ENCODE measurements around the gene DRC7.
A peak's percentile ranks its signal among the peaks of the same experiment; 100 is the strongest.
"Not testable (repeated sequence)": the region's sequence is repeated elsewhere in the genome, so short reads cannot be mapped to it uniquely, and the experiment has no call there.

The DRC7 gene

DNA sequence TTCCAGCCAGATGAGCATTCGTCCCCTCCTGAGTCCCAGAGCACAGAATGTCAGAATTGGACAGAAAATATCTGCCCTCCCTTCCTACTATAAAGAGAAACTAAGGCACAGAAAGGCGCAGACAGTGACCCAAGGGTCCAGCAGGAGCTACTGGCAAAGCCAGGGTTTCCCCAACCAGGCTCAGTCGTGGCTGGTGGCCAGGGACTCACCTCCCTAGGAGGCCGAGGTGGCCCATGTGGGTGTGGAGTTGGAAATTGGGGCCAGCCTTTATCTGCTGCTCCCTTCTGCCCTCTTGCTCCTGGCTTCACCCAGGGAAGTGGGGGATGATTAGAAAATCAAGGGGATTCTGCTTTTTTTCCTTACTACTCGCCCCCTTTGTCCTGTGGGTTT is 1.1 kb downstream of the DRC7 start:
- no peak for DNase-seq

DNA sequence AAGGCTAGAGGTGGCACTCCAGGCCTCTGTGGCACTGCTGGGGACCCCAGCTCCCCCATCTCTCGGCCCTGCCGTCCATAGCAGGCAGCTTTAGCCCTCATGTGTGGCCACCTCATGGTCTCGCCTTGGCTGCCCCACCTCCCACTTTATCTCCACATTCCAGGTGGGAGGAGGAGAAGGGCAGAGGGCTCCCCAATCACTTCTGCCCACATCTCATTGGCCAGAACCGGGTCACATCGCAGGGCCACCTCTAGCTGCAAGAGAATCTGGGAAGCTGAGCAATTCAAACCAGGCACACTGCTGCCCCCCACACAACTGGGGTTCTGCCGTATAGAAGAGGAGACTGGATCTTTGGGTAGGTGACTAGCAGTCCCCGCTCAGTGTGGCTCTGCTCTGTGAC is 1.6 kb downstream of the DRC7 start:
- DNase-seq, result no peak

DNA sequence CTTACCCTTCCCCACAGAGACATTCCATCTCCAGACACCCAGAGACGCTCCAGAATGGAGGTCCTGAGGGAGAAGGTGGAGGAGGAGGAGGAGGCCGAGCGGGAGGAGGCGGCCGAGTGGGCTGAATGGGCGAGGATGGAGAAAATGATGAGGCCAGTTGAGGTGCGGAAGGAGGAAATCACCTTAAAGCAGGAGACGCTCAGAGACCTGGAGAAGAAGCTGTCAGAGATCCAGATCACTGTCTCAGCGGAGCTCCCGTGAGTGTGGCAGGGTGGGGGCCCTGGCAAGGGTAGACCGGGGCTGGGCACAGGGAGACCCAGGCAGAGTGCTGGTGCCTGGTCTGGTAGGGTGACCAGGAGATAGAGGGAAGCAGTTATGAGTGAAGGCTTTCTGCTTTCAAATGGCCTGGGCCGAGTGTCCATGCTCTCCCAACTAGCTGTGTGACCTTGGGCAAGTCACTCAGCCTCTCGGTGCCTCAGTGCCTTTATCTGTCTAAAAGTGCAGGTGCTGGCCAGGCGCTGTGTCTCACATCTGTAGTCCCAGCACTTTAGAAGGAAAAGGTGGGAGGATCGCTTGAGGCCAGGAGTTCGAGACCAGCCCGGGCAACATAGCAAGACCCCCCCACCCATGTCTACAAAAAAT is 3.4 kb downstream of the DRC7 start:
- no peak for DNase-seq

DNA sequence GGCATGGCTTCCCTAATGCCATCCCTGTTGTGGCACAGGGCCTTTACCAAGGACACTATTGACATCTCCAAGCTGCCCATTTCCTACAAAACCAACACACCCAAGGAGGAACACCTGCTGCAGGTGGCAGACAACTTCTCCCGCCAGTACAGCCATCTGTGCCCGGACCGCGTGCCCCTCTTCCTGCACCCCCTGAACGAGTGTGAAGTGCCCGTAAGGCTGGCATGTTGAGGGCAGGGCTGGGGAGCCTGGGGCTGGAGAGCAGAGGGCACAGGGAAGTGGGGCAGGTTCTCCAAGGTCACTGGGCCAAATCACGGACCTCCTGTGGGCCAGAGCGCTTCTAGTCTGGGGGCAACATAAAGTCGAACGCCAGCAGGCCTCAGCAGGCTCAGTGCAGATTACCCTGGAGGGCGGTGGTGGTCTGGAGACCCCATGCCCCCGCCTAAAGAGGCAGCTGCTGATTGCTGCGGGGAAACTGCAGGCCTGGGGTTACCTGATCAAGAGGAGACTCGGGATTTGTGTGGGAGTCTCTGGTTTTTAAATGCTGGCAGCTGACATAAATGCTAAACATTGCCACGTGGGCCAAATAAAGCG is 4.3 kb downstream of the DRC7 start:
- DNase-seq, result no peak

DNA sequence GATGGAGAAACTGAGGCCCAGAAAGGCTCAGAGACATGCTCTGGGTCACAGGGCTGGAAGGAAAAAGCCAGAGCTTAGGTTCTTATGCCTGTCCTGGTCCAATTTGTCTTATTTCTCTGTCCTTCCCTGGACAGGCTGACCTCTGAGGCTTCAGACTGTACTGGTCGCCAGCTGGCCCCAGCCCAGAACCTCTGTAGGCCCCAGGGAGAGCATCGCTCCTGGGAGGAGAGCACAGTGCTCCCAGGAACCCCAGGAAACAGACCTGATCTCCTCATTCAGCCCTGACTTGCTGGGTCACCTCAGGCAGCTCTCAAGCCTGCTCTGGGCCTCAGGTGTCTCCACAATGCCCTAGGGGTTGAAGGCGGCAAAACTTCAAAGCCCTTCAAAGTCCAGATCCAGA is 4.9 kb downstream of the DRC7 start:
- no peak for DNase-seq

DNA sequence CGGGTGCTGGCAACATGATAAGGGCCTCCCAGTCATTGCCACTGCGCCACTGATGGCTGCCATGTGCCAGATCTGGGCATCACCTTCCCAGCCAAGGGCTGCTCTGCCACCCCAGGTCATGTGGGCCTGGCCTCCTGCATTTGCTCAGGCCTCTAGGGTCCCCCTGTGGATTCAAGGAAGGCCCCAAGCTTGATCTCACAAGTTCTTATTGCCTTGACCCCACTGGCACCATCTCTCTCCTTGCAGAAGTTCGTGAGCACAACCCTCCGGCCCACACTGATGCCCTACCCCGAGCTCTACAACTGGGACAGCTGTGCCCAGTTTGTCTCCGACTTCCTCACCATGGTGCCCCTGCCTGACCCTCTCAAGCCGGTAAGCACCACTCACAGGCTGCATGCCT is 5.3 kb downstream of the DRC7 start:
- no peak for DNase-seq

DNA sequence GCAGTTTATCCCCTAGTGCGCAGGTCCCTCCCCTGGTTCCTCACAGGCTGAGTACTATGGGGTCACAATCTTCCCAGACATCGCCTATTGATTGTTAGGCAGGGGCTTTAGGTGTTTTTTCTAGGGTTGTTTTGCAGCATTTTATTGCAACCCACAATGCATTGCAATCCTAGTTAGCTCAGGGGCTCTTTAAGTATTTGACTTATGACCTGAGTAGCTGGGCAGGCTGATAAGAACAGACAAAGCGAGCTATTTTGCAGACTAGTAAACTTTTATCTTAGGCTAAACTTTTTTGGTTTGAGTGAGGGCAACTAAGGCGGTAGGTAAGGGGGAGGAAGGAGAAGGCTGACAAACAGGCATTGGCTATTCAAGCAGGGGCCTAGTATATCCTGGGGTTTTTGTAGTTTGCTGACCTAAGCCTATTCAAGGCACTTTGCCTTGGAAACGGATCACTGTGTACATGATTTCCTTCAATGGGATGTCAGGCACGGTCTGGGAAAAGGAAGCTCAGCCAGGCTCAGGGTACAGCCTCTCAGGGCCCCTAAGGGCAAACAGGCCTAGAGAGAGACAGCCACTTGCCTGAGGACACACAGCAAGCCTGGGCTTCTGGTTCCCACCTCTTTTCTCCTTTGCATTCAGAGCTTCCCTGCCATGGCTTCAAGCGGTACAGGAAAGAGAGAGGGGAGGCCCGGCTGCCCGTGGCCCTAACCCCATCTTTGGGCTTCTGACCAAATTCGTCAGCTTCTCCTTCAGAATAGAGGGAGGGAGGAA is 6.4 kb downstream of the DRC7 start:
- DNase-seq, result no peak

DNA sequence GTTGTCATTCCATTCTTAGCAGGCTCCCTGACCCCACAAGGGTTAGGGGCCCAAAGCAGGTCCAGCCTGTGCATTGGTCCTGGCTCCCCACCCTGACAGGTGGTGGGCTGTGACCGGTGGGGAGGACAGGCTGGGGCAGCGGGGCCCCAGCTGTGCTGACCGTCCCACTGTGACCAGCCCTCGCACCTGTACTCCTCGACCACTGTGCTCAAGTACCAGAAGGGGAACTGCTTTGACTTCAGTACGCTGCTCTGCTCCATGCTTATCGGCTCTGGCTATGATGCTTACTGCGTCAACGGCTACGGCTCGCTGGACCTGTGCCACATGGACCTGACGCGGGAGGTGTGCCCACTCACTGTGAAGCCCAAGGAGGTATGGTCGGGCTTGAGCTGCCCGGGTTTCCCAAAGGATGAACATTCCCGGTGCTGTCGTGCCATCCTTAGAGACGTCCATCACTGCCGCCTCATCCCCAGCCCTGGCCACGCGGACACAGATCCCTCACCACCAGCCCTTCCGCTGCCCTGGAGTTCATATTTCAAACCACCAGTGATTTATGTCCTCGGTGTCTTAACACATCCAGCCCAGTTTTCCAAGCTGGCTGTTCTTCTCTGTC is 7.3 kb downstream of the DRC7 start:
- no peak for DNase-seq

DNA sequence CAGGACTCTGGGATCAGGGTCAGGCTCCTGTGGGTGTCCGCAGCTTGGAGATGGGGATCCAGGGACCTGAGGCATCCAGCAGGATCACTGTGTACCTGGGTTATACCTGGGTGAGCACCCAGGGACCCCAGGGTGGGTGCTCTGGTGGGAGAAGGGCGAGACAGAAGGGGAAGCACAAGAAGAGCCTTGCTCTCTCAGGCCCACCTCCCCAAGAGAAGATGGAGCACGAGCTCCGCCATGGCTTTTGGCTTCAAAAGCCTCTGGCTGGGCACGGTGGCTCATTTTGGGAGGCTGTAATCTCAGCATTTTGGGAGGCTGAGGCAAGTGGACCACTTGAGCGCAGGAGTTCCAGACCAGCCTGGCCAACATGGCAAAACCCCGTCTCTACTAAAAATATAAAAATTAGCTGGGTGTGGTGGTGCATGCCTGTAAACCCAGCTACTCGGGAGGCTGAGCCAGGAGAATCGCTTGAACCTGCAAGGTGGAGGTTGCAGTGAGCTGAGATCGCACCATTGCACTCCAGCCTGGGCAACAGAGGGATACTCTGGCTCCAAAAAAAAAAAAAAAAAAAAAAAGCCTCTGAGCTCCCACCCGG is 8.9 kb downstream of the DRC7 start:
- no peak for DNase-seq

DNA sequence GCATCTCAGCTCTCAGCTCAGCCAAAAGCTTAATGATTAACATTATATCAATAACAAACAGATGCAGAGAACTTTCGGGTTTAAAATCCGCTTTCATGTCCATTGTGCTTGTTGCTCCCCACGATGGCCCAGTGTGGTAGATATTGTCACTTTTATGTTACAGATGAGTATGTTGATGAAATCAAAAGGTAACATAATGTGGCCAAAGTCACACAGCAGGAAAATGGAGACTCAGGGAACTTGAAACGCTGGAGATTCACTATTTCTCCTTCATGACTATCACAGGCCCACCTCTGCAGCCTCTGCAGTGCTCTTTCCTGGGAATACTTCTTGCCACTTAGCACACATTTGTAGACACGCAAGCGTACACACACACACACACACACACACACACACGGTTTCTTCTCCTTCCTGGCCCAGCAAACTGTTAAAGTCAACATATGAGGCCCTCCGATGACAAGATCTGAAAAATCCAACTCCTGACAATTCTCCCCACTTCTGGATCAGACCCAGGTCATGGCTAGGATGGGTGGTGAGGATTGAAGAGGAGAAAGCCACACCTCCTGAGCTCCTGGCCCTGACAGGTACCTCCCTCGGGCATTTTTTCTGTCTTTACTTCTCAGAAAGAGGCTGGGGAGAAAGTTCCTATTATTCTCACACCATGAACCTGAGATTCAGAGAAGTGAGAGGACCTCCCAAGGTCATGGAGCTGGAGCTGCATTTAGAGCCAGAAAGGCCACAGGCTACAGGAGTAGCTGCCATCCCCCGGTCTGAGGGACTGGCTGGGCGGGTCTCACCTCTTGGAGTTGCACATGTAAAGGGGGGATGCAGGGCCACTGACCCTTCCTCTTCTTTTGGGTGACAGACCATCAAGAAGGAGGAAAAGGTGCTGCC is 9.7 kb downstream of the DRC7 start:
- no peak for DNase-seq

DNA sequence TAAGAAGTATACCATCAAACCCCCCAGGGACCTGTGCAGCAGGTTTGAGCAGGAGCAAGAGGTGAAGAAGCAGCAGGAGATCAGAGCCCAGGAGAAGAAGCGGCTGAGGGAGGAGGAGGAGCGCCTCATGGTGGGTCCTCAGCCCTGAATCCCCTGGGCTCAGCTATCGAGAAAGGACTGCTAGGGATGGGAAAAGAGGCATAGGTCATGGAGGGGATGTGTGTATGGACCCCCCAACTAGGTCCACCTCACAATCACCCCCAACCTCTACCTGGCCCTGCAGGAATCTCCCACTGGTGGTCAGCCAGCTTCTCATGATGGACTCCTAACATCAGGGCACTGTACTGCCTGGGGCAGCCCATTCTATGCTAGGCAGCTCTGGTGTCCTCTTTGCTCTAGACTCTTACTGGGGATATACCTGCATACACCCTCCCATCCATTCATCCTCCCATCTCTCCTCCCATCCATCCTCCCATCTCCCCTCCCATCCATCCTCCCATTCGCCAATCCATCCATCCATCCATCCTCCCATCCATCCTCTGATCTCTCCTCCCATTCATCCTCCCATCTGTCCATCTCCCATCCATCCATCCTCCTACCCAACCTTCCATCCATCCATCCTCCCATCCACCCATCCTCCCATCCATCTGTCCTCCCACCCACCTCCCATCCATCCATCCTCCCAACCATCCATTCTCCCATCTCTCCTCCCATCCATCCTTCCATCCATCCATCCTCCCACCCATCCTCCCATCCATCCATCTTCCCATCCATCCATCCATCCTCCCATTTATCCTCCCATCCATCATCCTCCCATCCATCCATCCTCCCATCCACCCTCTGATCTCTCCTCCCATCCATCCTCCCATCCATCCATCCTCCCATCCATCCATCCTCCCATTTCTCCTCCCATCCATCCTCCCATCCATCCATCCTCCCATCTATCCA is 10.6 kb downstream of the DRC7 start:
- DNase-seq, result no peak

DNA sequence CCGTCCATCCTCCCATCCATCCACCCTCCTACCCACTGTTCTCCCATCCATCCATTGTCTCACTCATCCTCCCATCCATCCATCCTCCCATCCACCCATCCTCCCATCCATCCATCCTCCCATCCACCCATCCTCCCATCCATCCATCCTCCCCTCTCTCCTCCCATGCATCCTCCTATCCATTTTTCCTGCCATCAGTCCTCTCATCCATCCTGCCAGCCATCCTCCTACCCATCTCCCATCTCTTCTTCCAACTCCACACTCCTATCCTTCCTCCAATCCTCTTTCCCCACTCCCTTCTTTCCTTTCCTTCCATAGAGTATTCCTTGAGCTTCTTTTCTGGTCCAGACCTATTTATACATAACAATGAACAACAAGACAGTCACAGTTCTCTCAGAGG is 12.1 kb downstream of the DRC7 start:
- DNase-seq, result no peak

DNA sequence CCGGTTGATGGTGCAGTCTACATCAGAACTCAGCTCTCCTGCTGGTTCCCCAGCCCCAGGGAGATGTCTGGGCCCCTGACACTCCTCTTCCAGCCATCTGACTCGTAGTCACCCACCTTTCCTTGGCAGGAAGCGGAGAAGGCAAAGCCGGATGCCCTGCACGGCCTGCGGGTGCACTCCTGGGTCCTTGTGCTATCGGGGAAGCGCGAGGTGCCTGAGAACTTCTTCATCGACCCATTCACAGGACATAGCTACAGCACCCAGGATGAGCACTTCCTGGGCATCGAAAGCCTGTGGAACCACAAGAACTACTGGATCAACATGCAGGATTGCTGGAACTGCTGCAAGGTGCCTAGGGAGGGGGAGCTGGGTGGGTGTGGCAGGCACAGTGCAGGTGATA is 12.7 kb downstream of the DRC7 start:
- DNase-seq, result no peak

DNA sequence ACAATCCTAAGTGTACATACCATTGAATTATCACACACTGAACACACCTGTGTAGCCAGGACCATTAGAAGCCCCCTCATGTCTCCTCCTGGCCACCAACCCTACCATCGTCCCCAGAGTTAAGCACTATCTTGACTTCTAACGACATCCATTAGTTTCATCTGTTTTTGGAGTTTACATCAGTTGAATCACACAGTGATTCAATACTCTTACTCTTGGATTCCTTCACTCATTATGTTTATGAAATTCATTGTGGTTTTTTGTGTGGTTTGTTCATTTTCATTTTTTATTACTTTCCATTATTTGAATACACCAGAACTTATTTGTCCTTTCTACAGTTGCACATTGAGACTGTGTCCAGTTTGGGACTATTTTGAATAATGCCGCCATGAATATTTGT is 13.6 kb downstream of the DRC7 start:
- DNase-seq, result no peak

DNA sequence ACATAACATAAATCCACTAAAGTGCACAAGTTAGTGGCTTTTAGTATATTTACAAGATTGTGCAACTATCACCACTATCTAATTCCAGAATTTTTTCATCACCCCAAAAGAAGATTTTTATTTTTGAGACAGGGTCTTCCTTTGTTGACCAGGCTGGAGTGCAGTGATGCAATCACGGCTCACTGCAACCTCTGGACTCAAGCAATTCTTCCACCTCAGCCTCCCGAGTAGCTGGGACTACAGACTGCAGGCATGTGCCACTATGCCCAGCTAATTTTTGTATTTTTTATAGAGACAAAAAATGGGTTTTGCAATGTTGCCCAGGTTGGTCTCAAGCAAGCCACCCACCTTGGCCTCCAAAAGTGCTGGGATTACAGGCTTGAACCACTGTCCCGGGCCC is 15.1 kb downstream of the DRC7 start:
- no peak for DNase-seq

DNA sequence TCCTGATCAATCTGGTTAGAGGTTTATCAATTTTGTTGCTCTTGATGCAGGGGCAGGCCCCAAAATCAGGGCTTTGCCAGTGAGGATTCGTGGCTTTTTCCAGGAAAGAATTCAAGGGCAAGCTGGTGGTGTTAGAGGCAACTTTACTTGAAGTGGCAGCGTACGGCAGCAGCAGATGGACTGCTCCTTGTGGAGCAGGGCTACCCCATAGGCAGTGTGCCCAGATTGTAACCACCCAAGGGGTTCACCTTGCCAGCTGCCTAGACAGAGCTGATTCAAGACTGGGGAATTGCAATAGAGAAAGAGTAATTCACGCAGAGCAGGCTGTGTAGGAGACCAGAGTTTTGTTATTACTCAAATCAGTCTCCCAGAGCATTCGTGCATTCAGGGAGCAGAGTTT is 16.7 kb downstream of the DRC7 start:
- DNase-seq, result no peak

DNA sequence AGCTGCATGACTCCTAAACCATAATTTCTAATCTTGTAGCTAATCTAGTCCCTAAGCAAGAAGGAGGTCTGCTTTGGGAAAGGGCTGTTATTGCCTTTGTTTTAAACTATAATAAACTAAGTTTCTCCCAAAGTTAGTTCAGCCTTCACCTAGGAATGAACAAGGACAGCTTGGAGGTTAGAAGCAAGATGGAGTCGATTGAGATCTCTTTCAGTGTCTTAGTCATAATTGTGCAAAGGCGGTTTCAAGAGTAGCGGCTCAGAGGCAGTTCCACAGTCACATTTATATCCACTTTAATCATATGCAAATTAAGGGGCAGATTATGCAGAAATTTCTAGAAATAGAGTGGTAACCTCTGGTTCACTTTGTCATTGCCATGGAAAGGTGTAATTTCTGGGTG is 17.4 kb downstream of the DRC7 start:
- no peak for DNase-seq

DNA sequence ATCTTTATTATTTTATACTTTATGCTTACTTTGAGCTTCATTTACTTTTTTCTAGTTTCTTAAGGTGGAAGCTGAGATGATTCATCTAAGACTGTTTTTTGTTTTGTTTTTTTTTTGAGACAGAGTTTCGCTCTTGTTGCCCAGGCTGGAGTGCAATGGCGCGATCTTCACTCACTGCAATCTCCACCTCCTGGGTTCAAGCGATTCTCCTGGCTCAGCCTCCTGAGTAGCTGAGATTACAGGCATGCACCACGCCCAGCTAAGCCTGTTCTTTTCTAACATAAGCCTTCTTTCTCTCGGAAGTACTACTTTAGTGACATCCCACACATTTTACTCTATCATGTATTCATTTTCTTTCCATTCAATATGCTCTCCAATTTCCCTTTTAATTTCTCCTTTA is 18.0 kb downstream of the DRC7 start:
- DNase-seq, result not testable (repeated sequence)

DNA sequence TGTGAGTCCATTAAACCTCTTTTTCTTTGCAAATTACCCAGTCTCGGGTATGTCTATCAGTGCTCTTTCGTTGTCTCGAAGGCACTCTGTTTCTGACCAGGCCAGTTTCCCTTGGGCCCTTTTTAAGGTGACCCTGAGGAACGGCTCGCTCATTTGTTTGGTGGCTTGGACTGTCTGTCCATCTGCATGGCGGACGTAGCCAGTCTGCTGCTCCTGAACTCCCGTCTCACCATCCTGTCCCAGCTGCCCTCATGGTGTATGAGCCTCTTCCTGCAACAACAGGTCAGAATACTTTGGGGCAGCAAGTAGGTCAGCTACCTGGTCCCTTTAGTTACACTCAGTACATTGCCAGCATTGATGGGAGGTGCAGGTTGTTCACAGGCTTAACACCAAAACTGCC is 19.0 kb downstream of the DRC7 start:
- no peak for DNase-seq

DNA sequence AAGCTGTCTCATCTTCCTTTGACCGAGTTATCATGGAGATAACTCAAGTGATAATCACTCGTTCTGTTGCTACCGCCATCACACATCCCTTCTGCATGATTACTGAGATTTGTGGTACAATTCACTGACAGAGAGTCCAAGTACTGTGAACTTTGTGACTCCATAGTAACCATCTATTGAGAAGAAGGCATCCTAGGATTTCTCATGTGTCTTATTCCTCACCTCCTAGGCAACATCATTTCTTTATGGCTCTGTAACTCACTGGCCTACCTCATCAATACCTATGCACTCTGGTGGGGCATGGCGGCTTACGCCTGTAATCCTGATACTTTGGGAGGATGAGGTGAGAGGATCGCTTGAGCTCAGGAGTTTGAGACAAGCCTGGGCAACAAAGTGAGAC is 19.4 kb downstream of the DRC7 start:
- DNase-seq, result no peak

DNA sequence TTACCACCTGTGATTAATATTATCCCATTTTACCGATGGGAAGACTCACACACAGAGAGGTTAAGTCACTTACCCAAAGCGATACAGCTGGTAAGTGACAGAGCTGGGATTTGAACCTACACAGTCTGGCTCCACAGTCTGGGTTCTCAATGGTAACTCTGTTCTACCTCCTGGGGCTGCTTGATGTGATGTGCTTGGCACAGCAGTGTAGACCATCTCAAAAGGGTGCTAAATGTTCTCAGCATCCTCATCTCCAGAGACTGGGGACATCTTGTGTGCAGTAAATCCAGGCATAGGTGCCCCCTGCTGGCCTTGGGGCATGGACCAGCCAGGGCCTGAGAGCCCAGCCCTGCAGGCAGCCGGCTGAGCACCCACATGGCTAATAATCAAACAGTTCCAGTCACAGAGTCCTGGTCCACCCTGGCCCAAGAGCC is 25.6 kb downstream of the DRC7 start:
- peak; percentile 68 for DNase-seq

Measured in stimulated activated CD8-positive, alpha-beta memory T cell treated with anti-CD3 and anti-CD28 coated beads, Interleukin-4, amount 100 ng/mL, for 48 hours (primary cell).